ENCODE measurements around the gene VARS1. TPM values are rescaled to one million over a fixed set of nuclear protein-coding genes. Genes with fewer than 3 reads are reported as not detected.
A peak's percentile ranks its signal among the peaks of the same experiment; 100 is the strongest.

The VARS1 gene
- total and polyA plus RNA-seq, 2 of the 8 experiments (the other 6 are each of a cell fraction or from before 2014, with no cell fraction given), result 53.5 to 162 TPM

- Histone ChIP-seq H3K4ac (replicated peaks; ENCODE audit: insufficient read length, low read depth, low read length) (no peak overlapping the region), H3K36me3 (ENCODE audit: control insufficient read depth in 2 of 4, insufficient read depth in 4 of 4, low read length in 3 of 4) (peaks cover 0 to 13% (median 6%) of the 10 kb centered on the region in 4 experiments; a peak in 4 of 8 replicates), H3K79me2 (ENCODE audit: control insufficient read depth in 1 of 2, insufficient read depth in 2 of 2, low read length in 2 of 2) (peaks cover 11 to 41% of the 10 kb centered on the region in 2 experiments), H3K18ac (ENCODE audit: extremely low read depth, low read length) (no peak overlapping the region), H3K23ac (ENCODE audit: insufficient read length) (no peak overlapping the region), H4K8ac (ENCODE audit: extremely low read depth, insufficient read depth, low read length) (no peak overlapping the region), H4K5ac (ENCODE audit: insufficient read length, low read depth, low read length) (no peak overlapping the region), H3K4me3 (ENCODE audit: extremely low read depth in 1 of 4, insufficient read depth in 2 of 4, low read depth in 3 of 4, low read length in 4 of 4) (peak overlapping the region in 1 of 4 experiments; percentile 90; a peak in 2 of 8 replicates), H3K14ac (ENCODE audit: insufficient read length) (no peak overlapping the region), H3K4me1 (replicated peaks in 1 of 4; ENCODE audit: control insufficient read depth in 3 of 4, insufficient read depth in 4 of 4, low read length in 3 of 4) (peaks cover 1 to 2% (median 1%) of the 10 kb centered on the region in 4 experiments; a peak in 6 of 7 replicates), H2BK5ac (ENCODE audit: low read depth, low read length) (no peak overlapping the region), H3K27ac (ENCODE audit: low read depth, low read length) (no peak overlapping the region), H2BK15ac (ENCODE audit: low read length) (no peak overlapping the region), H4K20me1 (replicated peaks in 1 of 2; ENCODE audit: control insufficient read depth in 1 of 2, insufficient read depth in 2 of 2, low read length in 2 of 2) (peaks cover 0 to 6% of the 10 kb centered on the region in 2 experiments), H2BK120ac (replicated peaks; ENCODE audit: low read depth, low read length) (no peak overlapping the region), H3K9me3 (ENCODE audit: insufficient read depth in 2 of 2, low read depth in 1 of 2, low read length in 1 of 2) (no peaks in the 10 kb centered on the region), H2AK5ac (ENCODE audit: low read depth, low read length) (no peak overlapping the region), H2BK12ac (ENCODE audit: low read depth, low read length) (no peak overlapping the region), H2BK20ac (ENCODE audit: low read length) (no peak overlapping the region), H3K79me1 (ENCODE audit: low read depth, low read length) (peaks cover 2% of the 10 kb centered on the region; the same call in 1 of the 2 replicates), H3K4me2 (ENCODE audit: insufficient read depth in 1 of 2, low read depth in 2 of 2, low read length in 2 of 2) (peak overlapping the region; percentile 81 to 89; a peak in 2 of 4 replicates), H2AFZ (ENCODE audit: low read length) (no peak overlapping the region), H3K9ac (replicated peaks in 1 of 4; ENCODE audit: extremely low read depth in 1 of 4, low read depth in 3 of 4, low read length in 3 of 4) (no peak overlapping the region), H3K27me3 (replicated peaks in 1 of 4; ENCODE audit: control insufficient read depth in 3 of 4, extremely low read depth in 1 of 4, insufficient read depth in 3 of 4, low read length in 3 of 4) (no peaks in the 10 kb centered on the region), H3K56ac (replicated peaks; ENCODE audit: insufficient read length, low read depth, low read length) (no peak overlapping the region), H3K23me2 (ENCODE audit: low read depth, low read length) (peaks cover 19% of the 10 kb centered on the region), H4K91ac (replicated peaks; ENCODE audit: insufficient read length, low read length) (no peak overlapping the region)
- DNase-seq (ENCODE audit: low read depth in 1 of 2, low spot score in 2 of 2) (no peak), FAIRE-seq (no peak)
- CTCF ChIA-PET (ENCODE audit: partially characterized antibody), result interaction anchor here (0.8 to 3.5 kb wide), 26 partner anchors 13 to 232 kb away, joined by 3 to 27 read pairs (median 6); partner anchors contain the start of genes C6orf47, LSM2 and LY6G5C
- no peak for TF ChIP-seq HDAC6 (IDR thresholded peaks at IDR 0.05; ENCODE audit: low read depth, low read length)
- no peak for TF ChIP-seq MAX (IDR thresholded peaks at IDR 0.05)
- TF ChIP-seq SUZ12 (IDR thresholded peaks at IDR 0.05; ENCODE audit: low read length), result no peak
- WGBS, 2 experiments (ENCODE audit: extremely low coverage in 1 of 2, insufficient coverage in 1 of 2, insufficient read length in 1 of 2, insufficient replicate concordance in 2 of 2, low coverage in 1 of 2, low lambda C conversion rate in 2 of 2, missing lambda C conversion rate in 1 of 2), result 94% methylated on average over 15 of the region's 15 CpGs; no CpG with 5 or more reads in 1 of the 2 experiments
- POLR2A ChIA-PET (ENCODE audit: partially characterized antibody), result interaction anchor here (0.8 to 11.4 kb wide), 13 partner anchors 8 to 179 kb away, joined by 3 to 189 read pairs (median 4); partner anchors contain the start of genes BAG6, HSPA1A, HSPA1L and LSM2
These were observed 36.0 kb upstream of the VARS1 start for GRCh38 chr6:31831350-31832215.
